ENCODE data around the gene SNX22.
"Not testable (repeated sequence)": the region's sequence is repeated elsewhere in the genome, so short reads cannot be mapped to it uniquely, and the experiment has no call there.

Gene SNX22

DNA sequence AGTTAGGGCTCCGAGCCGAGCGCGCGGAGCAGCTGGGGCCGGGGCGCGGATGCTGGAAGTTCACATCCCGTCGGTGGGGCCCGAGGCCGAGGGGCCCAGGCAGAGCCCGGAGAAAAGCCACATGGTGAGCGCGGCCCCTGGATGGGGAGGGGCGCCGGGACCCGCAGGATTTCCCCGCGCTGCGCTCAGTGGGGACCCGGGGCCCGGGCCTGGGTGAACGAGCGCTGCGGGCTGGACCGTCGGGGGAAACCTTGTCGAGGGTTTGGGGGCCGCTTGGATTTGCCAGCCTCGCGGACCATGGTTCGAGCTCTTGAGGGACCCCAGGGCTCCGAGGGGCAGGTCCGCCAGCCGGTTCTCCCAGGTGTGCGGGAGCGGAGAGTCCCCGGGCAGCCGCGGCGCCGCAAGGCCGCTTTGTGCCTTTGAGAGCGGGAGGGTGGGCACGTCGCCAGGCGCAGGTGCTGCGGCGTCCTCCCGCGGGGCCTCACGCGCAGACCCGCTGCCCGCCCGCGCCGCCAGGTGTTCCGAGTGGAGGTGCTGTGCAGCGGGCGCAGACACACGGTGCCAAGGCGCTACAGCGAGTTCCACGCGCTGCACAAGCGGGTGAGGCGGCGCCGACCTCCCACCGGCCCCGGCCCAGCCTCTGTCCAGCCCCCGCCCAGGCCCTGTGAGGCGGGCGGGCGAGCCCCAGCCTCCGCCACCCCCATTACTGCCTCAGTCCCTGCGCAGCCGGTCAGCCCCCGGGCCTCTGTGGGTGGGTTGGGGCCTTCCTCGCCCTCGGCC, at the start of gene SNX22:
TSS of gene SNX22 (plus strand) at position 5 of the 780 bp plus-strand sequence. CDS start at position 50, 45 bp downstream.
- DNase-seq, result no peak

- no peak for DNase-seq
These were observed 49.0 kb upstream of the SNX22 start for GRCh38 chr15:64102497-64102896.

- DNase-seq, result no peak
These were observed 46.3 kb upstream of the SNX22 start for GRCh38 chr15:64105113-64105704.

- no peak for DNase-seq
These were observed 44.2 kb upstream of the SNX22 start for GRCh38 chr15:64107337-64107736.

- DNase-seq, result not testable (repeated sequence)
These were observed 41.3 kb upstream of the SNX22 start for GRCh38 chr15:64110108-64110701.

DNA sequence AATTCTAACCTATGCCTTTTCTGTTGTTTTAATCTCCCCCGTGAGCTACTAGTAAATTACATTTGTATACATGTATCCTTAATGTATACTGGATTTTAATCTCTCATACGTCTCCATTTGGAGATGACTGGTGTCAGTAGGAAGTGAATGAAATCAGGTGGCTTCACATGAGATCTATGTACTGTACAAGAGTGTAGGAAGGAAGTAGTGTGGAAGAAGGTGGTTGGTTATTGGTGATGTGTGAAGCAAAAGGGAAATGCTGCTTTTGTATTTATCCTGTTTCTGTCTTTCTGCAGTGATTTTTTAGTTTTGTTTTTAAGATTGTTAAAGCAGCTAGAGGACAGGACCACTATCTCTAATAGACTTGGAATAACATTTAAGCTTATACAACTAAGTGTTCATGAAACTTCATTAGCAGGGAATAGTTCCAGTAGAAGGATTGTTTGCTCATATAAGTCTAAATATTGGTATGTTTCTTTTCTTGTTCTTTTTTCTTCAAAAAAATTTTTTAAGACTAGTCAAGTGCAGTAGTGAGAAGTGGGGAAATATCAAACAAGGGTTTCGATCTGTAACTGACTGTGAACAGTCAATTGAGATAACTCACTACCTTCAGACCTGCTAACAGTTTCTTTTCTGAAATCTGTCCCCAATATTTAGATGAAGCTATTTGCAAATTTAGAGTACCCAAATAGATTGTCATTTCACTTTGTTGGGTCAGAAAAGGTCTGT, 40.4 kb upstream of the SNX22 start:
- DNase-seq, result no peak

DNA sequence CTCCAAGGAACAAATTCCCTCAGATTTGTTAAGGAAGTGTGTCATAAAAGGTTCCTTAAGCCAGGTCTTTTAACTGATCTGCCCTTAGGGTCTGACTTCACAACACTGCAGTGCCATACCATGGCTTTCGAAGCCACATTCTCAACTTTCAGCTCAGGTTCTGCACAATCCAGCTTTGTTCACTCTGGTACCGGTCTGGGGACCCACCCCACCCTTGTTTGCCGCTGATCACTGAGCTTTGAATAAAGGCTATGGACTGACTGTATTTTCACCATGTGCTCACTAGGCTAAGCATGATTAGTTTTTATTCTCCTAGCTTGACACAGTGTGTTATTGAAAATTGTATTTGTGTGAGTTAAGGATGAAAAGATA, 39.9 kb upstream of the SNX22 start:
- DNase-seq, result no peak

GRCh38 chr15:64112073-64112772, 39.3 kb upstream of the SNX22 start:
- no peak for DNase-seq

GRCh38 chr15:64112904-64113303, 38.6 kb upstream of the SNX22 start:
- peak; percentile 39 for DNase-seq

DNA sequence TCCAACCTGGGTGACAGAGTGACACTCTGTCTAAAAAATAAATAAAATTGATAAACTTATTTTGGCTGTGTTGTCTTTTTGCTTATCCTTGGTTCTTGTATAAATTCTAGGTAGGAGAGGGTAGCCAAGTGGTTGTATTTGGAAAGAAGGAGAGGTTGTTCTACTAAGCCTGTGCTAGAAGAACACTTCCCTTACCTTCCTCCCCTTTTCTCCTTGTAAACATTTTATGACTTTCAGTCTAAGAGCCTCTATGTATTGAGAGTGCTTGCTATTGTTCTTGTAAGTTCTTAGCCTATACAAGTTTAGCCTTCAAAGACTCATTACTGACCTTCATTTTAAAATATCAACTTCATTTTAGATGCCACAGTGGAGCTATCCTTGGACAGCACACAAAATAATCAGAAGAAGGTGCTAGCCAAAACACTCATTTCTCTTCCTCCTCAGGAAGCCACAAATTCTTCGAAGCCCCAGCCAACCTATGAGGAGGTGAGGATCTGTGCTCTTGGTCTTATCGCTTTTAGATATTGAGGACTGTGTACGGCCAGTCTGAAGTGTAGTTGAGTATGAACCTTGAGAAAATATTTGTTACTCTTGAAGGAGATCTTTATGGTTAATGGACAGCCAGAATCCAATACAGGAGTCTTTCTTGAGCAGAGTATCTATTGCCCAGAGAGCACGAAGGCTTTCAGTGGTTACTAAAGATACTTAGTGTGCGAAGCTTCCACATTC, 33.6 kb upstream of the SNX22 start:
- no peak for DNase-seq

- DNase-seq, result not testable (repeated sequence)
These were observed 31.2 kb upstream of the SNX22 start for GRCh38 chr15:64120322-64120721.

- DNase-seq, result no peak
These were observed 29.9 kb upstream of the SNX22 start for GRCh38 chr15:64121614-64122013.

- no peak for DNase-seq
These were observed 29.1 kb upstream of the SNX22 start for GRCh38 chr15:64122444-64122843.

DNA sequence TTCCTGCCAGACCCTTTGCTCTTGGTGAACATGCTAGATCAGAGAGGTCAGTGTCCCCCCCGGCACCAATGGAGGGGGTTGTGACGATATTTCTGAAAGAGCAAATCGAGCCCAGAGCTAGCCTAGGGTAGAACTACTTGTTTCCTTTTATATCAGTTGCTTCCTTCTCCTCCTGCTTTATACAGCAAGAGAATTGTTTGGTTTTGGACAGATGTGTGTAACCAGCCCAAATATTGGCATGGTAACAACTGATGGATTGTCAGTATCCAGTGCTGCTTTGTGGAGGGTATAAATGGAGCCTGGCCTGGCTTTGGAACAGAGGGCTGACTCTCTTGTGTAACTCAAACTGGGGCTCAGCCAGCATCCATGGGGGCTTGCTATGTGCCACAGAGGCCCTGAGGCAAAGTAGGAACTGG, 28.6 kb upstream of the SNX22 start:
- DNase-seq, result no peak

DNA sequence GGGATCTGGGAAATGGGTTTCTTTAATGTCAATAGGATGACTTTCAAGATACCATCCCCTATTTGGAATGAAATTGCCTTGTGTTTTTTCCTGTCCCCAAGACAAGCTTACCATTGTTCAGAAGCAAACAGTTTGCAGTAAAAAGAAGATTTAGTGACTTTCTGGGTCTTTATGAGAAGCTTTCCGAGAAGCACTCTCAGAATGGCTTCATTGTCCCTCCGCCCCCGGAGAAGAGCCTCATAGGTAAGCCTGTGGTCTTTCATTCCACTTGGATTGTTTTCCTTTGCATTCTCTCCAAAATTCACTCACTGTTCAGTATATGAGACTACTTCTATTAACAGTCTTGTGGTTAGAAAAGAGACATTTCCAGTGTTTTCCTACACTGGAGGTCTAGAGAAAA, 25.6 kb upstream of the SNX22 start:
- DNase-seq, result no peak

GRCh38 chr15:64127521-64128270, 23.8 kb upstream of the SNX22 start:
- no peak for DNase-seq

DNA sequence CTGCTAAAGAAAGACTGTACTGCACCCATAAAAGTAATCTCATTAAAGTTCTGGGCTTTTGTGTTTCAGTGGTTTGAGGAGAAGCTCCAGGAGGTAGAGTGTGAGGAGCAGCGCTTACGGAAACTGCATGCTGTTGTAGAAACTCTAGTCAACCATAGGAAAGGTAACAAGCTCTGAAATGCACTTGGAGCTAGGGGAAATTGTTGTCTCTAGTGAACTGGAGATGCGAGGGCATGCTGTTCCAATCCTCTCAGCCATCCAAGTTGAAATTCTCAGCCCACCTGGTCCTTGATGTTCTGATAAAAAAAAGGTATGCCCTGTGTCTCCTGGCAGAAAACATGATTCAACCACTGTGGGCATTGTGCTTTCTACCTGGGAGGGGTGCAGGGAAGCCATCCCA, 21.4 kb upstream of the SNX22 start:
- no peak for DNase-seq

- no peak for DNase-seq
These were observed 20.0 kb upstream of the SNX22 start for GRCh38 chr15:64131547-64131946.

DNA sequence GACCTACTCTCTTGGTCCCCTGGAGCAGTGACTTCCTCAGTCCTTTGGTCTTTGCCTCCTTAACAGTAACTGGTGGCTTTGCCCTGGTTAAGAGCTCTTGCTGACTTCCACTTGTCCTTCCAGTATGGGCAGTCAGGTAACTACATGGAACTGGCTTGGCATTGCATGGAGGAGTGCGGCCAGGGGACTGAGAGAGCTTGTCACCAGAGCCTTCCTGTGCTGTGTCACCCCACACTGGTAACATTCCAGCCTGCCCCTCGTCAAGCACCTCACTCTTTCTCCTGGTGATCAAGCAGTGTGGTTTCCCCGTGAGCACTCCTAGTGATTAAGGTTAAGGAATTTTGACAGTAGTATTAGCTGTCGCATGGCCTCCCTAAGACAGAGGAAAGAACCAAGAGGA, 19.3 kb upstream of the SNX22 start:
- DNase-seq, result no peak

GRCh38 chr15:64133623-64134344, 17.7 kb upstream of the SNX22 start:
- no peak for DNase-seq

GRCh38 chr15:64134345-64134829, 17.1 kb upstream of the SNX22 start:
- DNase-seq, result no peak

Measured in SIG-M5 (cell line).